Activated gamma-delta T cell treated with Interleukin-2 at 50 U/mL for 16 hours (primary cell): Measurements from ENCODE around the gene BCL11A.

ENCODE experiments used
- DNase-seq: peaks from one replicate; pipeline ENCODE4 v3.0.0-alpha.2; 2020

BCL11A gene

DNA sequence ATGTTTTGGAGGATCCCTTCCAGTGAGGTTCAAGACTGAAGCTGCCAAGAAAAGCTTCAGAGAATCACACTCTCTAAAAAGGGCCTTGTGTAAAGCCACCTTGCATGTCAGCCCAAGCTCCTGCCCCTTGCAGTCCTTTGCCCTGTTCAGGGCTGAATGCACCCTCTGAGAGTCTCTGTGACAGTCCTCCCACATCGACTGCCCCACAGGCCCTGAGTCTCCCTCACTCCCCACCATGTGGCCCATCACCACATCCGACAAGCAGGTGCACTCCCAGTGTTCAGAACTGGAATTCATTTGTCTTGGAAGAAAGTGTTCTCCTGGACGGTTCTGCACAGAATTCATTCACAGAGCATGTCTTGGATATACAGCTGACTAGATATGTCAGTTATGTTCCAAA lies 31.0 kb downstream of the BCL11A start:
- DNase-seq, result no peak

- no peak for DNase-seq
These were observed 31.8 kb downstream of the BCL11A start for GRCh38 chr2:60521626-60522025.

- DNase-seq, result no peak
These were observed 32.4 kb downstream of the BCL11A start for GRCh38 chr2:60520917-60521539.

DNA sequence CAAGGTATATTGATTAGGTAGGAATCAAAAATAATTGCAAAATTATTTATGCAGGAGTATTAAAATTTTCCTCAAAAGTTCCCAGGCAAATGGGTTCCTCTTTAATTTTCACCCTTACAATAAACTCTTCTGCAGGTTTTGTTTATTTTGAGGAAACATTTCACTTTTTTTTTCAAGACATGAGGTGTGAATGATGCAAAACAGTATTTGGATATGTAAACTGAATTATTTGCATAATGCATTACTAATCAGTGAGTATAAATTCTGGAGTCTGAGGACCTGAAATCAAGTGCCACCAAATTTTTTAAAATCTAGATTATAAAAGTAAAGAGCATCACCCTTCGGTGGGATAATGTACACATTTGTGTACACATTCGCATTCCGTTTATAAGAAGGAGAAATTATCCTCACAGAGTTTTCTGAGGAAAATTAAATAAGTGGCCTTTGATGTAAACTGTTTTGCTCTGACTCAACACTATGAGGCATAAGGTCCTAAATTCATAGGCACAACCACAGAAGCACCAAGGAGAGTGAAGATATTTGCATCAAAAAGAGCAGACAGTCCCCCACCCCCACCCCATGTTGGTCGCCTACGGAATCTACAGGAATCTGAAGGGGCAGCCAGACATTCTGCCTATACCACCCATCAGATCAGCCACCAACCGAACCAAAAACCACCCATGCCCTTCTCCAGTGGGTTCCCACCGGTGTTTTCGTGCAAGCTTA lies 33.1 kb downstream of the BCL11A start:
- DNase-seq, result no peak

DNA sequence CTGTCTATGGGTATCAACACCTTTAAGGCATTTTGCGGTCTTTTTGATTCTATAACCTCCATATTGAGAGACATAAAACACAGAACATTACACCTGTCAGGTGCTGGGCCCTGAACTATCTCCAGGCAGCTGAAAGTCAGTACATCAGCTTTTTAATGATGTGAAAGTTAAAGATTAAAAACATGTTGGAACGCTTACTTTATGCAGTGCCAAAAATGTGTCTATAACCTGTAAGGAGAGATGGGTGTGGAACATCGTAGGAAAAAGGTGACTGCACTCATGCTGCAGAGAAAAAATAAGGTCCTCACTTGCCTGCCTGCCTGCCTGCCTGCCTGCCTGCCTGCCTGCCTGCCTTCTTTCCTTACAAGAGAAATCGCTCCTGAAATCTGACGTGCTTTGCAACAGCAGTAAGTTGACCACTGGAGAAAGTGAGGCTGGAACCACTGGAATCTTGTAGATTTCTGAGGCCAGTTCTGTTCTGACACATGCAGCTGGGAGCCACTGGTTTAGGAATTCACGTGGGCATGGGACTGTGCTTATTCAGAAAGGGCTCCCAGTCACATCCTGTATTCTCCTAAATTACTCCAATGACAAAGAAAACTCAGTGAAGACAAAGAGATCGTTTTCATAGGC lies 34.1 kb downstream of the BCL11A start:
- DNase-seq, result no peak

GRCh38 chr2:60518567-60518966 lies 34.9 kb downstream of the BCL11A start:
- no peak for DNase-seq

DNA sequence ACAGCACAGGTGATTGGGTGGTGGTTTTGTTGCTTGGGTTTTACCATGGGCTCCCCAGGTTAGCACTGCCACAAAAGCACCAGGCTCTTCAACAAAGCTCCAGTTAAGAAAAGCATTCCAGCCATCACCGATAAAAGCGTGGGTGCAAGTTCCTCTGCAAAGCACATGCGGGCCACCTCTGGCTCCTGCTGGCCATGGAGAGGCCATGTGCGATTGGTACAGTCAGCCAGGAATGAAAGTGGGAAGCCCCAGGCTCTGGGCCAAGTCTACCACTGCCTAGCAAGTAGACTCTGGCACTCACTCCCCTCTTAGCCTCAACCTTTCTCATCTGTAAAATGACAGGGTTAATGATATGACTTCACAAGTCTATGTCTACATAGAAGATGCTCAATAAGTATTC lies 36.0 kb downstream of the BCL11A start:
- no peak for DNase-seq

- no peak for DNase-seq
These were observed 36.6 kb downstream of the BCL11A start for GRCh38 chr2:60516826-60517225.

DNA sequence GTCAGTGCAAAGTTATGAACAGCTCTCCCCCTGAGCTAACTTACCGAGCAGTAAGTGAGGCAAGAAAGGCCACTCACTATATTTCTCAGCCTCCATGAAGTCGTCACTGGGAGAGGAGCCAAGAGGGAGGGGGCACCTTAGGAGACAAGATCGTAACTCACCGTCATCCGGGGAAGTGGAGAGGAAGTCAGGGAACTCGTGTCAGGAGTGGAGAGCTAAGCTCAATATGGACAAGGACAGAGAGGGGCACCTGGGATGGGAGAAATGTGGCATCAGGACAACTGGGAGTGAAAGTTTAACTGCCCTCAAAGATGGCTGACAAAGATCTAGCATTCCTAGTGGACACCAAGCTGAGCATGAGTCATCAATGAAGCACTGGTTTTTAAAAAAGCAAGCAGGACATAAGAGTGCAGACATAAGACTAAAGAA lies 37.1 kb downstream of the BCL11A start:
- DNase-seq, result no peak

DNA sequence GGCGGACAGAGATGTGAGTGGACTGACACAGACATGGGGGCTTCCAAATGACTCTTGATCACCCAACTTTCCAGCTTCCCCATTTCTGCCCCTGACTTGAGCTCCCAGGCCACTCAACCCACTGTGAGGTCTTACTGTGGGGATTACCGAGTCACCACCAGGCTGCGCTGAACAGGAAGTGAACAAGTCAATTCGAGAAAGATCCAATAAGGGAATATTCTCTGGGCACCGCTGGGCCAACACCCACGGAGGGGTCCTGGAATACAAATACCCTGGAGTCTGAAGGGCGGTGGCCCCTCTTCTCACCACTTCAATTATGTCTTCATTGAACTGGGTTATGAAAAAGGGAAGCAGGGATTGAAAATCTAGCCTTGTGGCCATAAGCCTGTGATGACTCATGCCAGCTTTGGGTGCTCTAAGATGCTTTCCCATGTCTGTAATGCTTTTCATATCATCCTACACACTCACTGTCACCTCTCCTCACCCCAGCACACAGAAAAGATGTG lies 37.7 kb downstream of the BCL11A start:
- DNase-seq, result no peak

- no peak for DNase-seq
These were observed 39.5 kb downstream of the BCL11A start for GRCh38 chr2:60513996-60514395.

DNA sequence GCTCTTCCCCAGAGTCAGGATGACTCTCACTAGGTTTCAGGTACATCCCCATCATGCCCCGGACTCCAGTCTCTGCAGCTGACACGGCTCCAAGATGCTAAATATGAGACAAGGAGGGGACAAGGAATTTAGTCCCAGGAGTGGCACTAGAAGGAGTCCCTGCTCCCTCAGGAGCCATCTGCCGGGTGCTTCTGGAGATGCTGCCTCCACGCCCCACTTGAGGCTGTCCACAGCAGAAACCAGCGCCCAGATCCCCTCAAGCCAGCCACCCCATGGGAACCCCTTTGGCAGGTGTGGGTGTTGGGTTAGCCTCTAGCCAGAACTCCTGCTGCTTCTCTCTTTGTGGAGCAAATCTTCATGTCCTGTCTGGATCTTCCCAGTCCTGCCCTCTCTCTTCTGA lies 40.3 kb downstream of the BCL11A start:
- no peak for DNase-seq

- DNase-seq, result no peak
These were observed 40.8 kb downstream of the BCL11A start for GRCh38 chr2:60512641-60513040.

DNA sequence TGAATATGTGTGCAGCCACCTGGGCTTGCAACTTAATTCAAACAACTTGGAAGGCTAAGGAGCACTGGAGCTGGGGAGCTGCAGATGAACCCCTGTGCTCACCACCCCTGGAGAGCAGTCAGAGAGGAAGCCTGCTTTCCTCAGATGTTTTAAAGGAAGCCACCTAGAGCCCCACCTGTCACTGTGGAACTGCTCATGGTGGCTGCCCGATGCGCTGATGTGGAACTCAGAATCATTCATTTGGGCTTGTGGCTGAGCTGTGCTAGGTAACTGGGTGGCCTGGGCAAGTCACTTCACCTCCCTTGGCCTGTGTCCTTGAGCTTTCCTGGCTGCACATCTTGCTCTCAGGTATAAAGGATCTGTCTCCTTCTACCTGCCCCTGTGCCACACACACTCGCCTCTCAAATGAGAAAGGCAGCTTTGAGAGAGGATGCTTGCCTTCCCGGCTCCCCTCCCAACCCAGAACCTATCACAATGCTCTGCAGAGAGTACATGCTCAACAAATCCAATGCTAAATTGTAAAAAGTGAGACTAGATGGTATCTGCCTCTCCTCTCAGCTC lies 41.3 kb downstream of the BCL11A start:
- no peak for DNase-seq

GRCh38 chr2:60510713-60511112 lies 42.7 kb downstream of the BCL11A start:
- no peak for DNase-seq

DNA sequence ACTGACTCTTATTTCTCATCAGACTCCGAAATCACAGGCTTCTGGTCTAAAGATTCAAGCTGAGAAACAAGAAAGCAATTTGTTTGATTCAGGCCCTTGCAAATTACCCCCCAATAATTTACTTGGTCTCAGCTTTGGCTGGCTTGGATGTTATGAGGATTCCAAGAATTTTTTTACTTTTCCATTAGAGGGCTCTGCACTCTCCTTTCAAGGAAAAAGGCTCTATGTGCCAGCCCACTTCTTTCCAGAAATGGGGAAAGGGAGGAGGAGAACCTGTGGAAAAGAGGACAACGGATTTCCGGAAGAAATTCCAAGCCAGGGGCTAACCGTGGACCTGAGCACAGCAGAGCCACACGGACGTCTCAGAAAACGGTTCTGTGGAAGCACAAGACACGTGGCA lies 44.4 kb downstream of the BCL11A start:
- no peak for DNase-seq

DNA sequence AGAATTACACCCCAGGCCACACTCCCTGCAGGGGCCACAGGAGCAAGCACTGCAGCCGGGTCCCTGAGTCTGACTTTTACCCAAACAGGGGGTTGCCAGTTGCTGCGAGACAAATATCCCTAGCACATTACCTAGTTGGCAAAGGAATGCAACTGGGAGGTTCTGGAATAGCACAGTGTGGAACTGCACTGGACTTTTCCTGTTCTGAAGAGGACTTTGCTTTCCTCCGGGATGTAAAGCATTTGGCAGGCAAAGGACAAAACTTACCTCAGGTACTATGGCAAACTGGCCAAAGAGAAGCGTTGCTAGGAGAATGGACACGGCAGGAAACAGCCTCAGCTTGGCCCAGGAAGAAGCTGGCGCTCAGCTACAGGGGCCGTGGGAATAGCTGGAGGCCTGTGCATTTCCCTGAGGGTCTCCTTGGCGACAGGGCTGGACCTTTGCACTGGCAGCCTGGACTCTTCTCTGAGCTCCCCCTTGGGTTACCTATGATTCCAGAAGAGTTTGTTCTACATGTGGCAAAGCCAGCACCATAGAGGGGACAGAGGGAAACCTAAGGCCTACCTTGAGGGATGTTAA lies 45.0 kb downstream of the BCL11A start:
- DNase-seq, result no peak

DNA sequence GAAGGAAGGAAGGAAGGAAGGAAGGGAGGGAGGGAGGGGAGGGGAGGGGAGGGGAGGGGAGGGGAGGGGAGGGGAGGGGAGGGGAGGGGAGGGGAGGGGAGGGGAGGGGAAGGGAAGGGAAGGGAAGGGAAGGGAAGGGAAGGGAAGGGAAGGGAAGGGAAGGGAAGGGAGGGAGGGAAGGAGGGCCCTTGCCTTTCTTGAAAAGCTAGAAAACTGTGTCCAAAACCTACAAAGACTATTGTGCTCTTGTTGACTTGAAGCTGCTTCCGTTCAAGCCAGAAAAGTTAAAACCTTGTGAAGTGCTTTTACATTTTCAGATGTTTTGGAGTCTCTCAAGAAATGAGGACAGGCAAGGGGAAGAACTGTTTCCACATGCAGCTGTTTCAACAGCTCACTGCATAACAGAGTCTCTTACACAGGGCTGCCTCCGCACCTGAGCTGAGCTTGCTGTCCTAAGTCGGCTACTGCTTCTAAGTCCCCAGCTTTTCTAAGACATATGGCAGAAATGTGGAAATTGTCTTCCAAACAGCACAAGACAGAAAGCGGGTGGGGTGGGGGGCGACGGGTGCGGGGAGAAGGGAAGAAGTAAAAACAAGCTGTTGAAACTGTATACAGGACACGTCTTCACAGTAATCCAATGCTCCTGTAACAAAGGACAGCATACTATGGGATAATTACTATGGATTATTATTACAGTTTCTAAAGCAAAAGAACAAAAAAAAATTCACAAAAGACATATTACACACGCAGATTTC lies 46.1 kb downstream of the BCL11A start:
- no peak for DNase-seq

DNA sequence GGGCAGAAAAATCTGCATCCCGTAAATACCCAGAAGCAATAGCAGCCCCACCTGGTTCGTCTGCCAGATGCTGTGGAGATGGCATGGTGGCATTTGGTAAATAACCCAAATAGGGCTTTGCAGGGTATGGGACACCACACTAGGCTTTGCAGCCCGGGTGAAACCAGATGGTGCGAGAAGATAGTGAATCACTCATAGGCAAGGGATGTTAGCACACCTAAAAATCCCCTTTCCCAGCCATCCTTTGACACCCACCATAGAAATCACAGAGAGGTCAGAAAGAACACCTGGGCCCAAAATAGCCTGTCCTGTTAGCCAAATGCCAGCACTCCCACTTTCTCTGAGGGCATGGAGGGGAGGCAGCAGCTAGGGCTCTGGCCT lies 47.6 kb downstream of the BCL11A start:
- no peak for DNase-seq

DNA sequence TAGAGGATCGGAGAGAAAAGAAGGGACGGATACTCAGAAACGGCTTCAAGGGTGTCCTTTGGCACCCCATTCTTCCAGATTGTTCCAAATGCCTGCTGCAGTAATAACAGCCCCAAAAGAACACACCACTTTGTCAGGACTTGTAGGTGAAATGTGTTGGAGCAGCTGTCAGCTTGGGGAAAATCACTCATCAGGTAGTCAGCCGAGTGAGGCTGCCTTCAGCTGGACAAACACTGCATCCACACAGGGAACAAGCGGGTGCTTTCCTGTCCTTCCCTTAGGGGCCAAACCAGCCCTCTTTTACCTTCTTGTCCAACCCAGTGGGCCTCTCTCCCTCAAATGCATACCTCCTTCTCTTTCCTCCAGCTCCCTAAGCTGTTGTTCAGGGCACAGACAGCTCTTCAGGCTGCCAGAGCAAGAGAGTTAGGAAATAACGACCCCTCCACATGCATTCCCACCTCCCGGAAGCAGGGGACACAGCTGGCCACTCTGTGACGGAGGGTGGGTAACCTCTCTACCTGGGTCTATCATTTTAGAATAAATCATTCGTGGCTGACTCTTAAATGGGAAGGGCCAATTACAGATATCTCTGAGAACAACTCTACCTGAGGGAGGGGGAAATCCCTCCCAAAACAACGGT lies 48.1 kb downstream of the BCL11A start:
- no peak for DNase-seq

GRCh38 chr2:60504049-60504448 lies 49.4 kb downstream of the BCL11A start:
- no peak for DNase-seq

GRCh38 chr2:60502144-60502543 lies 51.3 kb downstream of the BCL11A start:
- no peak for DNase-seq
